Dedifferentiated amniotic fluid mesenchymal stem cell (primary cell): Measurements from ENCODE around the gene NAA15.
"Not testable (repeated sequence)": the region's sequence is repeated elsewhere in the genome, so short reads cannot be mapped to it uniquely, and the experiment has no call there.

Source experiments
- DNase-seq: peaks from one replicate; pipeline ENCODE4 v3.0.0-alpha.2; 2016; ENCODE audit errors: extremely low spot score

The NAA15 gene

DNA sequence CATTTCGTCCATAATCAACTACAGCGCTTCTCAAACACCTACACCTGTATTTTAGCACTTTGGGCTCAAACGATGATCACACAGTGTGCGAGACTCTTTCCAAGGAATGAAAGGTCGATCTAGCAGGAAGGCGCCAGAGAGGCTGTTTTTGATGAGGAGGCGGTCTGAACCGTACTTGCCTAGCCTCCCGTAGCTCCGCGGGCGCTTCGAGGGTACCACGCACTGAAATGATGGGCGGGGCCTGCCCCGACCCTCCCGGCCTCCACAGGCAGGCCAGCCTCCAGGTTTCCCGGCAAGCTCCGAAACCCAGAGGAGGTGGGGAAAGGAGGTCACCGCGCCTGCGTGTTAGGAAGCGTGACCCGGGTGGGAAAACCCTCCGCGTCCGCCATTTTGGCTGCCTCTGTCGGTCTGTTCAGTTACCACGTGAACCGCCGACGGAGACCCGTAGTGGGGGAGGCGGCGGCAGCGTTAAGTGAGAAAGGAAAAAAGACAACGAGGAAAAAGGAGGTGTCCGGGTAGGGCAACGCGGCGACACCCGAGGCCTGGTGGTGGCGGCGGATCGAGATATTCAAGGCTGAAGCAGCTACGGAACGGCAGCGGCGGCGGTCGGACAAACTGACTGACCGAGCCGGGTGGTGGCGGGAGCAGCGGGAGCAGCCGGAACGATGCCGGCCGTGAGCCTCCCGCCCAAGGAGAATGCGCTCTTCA lies at the start of gene NAA15:
NAA15 (plus strand) TSS at position 393 of the 708 bp plus-strand sequence; CDS start at position 666, 273 bp downstream.
- DNase-seq = peak; percentile 98

DNA sequence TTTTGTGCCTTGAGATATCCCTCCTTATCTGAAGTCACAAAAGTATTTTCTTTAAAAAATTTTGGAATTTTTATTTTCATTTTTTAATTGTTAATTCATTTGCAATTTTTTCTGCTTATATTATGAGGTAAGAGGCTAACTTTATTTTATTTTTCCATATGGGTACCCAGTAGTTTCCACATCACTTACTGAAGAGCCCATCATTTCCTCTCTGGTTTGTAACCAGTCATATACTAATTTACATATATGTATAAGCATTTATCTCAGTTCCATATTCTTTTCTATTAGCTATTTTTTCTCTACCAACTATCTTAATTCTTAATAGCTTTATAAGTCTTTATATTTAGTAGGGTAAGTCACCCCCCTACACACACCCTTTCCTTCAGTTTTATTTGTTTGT lies 48.3 kb upstream of the NAA15 start:
- DNase-seq = no peak

DNA sequence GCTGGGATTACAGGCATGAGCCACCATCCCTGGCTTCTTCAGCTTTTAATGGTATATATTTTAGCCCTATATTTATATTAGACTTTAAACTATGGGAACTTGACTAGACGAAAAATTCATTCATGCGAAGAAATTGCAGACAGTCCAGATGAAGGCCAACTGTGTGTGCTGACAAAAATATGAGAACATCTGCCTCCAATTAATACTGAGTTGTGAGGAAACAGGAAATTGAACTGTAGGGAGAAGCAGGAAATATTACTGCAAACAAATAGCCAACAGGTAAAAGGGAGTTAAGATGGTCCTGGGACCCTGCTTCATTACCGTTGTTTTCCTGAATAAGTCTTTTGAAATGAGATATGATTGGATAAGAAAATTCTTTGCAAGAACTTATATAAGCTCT lies 47.6 kb upstream of the NAA15 start:
- DNase-seq = peak; percentile 72

DNA sequence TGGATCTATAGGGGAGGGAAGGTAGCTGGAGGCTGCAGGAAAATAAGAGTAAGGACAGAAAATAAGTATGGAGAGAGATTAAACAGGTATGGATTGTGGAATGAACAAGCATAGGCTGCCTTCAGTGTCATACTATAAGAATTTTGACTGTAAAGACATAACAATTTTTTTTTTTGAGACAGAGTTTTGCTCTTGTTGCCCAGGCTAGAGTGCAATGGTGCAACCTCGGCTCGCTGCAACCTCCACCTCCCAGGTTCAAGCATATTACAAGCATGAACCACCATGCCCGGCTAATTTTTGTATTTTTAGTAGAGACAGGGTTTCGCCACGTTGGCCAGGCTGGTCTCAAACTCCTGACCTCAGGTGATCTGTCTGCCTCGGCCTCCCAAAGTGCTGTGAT lies 45.7 kb upstream of the NAA15 start:
- DNase-seq = not testable (repeated sequence)

DNA sequence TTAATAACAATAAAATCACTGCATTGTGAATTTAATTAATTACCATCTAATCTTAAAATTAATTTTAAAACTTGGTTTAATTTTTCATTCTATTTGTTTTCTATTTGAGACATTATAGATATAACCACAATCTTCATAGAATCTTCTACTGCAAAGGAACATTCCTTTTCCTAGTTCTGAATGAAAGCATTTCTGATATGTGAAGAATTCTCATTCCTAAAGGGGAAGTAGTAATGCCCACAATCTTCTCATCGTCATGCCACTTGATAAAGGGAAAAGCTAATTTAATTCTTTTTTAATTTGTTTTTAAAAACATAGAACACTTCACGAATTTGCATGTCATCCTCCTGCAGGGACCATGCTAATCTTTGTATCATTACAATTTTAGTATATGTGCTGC lies 45.0 kb upstream of the NAA15 start:
- DNase-seq = no peak

DNA sequence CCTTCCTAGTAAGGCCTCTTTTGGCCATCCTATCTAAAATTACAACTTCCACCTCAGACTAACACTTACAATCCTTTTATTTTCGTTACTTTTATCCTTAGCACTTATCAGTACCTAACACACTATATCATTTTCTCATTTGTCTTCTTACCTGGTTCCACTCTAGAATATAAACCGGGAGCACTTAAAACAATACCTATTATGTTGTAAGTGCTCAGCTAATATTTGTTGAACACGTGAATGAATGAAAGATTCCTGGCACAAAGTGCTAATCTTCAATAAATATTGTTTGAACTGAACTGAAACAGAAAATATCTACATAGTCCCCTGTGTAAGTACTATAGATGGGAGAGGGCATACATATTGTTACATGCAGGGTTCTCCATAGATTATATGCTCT lies 35.7 kb upstream of the NAA15 start:
- DNase-seq = no peak

DNA sequence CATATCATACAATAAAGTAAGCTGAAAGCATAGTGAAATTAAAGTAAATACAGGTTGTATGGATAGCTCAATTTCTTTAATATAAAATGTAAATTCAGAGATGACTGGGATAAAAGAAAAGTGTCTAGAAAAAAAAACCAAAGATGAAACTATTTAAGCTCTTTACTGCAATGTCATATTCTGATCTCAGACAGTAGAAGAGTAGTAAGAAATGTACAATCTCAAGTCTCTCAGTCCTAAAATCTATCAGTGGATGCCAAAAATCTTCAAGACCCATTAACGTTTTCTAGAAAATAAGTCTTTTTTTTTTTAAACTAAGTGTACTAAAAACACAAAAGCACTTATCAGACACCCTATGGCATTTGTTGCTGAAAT lies 35.1 kb upstream of the NAA15 start:
- DNase-seq = no peak

DNA sequence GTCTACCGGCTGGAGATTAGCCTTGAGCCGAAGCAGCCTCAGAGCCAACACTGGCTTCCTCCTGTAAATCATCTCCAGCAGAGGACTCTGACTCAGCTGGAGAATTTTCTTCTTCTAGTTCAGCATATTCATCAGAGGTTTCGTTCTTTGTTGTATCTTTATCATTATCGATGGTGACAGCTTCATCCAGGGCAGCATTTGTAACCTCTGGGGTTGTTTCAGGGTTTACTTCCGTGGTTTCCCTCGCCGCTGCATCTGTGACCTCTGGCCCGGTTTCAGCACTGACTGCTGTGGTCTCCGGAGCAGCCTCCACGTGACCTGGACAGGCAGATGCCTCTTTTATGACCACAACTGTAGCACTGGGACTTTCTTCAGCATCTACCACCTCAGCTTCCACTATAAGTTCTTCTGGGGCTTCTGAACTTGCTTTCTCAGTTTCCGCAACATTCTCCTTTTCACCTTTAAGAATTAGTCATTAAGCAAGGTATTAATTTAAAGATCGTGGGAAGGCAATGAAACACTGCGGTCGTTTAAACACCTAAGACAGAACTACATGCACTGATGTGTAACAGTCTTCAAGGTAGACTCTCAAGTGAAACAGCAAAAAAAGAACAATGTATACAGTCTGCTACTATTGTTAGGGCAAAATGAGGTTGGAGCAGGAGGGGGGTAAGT lies 34.6 kb upstream of the NAA15 start:
- peak; percentile 44 for DNase-seq

DNA sequence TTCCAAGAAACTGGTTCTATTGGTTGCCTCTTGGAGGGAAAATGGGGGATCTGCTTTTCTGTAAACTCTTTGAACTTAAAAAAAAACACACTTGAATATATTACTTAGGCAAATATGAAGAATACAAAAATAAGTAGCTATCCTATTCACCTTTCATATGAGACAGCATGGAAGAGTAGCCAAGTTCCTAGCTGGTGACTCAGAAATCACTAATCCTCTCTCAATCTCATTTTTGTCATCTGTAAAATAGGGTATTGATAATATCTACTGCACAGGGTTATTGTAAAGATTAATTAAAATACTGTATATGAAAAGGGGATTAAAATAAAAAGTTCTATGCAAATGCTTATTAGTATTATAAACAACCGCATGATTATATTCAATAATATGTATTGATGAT lies 34.0 kb upstream of the NAA15 start:
- DNase-seq = no peak

DNA sequence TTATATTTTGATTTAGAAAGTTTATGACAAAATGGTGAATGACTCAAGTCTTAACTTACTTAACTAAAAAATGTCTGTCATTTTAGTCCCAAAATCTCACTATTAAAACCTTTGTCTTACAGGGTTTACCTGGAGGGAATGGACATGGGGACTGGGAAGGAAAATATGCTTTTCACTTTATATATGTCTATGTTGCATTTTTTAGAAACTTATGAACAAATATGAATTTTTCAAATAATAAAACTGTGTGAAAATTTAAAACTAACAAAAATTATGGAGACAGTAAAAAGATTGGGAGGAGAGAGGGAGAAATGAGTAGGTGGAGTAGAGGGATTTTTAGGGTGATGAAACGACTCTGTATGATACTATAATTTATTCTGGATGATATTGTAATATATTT lies 27.5 kb upstream of the NAA15 start:
- no peak for DNase-seq

DNA sequence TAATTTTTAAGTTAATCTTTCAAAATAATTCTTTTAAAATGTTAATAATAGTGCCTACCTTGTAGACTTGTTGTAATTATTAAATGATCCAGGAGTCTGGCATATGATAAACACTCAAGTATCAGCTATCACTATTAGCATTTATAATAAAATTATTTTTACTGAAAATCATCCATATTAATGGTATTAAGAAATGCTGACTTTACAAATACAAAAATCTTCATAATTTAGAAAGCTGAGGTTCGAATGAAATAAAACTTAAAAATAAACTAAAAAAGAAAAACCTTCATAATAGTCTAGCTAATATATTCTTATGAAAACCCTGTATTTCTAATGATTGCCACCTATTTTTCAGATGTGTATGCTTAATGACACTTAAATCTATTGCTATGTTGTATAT lies 26.5 kb upstream of the NAA15 start:
- DNase-seq = no peak

DNA sequence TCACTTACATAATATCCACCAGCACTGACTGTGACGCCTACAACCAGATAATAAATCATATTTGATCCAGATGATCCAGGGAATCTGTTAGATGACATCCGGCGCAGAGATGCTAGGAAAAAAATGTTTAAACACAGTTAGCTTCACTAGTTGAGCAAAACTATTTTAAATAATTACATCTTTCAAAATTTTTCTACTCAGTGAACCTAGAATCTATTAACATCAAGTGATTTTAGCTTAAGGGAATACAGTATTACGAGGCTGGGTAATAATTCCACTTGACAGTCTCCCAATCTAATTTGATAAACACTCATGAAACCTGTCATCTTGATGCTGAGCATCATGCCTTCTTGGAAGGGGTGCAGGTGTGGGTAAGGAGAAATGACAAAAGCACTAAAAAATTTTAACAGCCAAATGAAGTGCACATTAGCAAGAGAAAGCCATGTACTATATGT lies 26.0 kb upstream of the NAA15 start:
- DNase-seq = no peak

DNA sequence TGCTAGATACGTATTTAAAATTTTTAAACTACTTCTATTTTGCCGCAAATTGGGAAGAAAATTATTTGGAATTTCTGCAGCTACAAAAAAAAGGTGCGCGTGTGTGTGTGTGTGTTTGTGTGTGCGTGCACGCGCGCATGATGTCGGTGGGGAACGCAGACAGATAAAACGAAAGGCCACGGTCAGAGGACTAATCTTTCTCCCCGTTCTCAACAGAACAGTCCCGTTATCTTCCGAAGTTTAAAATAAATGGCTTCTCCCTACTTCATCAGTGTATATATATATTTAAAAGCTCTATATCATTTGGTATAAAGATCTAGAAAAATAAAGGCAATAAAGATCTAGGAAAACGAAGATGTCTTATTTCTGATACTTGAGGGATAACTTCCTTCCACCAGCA lies 22.8 kb upstream of the NAA15 start:
- no peak for DNase-seq

DNA sequence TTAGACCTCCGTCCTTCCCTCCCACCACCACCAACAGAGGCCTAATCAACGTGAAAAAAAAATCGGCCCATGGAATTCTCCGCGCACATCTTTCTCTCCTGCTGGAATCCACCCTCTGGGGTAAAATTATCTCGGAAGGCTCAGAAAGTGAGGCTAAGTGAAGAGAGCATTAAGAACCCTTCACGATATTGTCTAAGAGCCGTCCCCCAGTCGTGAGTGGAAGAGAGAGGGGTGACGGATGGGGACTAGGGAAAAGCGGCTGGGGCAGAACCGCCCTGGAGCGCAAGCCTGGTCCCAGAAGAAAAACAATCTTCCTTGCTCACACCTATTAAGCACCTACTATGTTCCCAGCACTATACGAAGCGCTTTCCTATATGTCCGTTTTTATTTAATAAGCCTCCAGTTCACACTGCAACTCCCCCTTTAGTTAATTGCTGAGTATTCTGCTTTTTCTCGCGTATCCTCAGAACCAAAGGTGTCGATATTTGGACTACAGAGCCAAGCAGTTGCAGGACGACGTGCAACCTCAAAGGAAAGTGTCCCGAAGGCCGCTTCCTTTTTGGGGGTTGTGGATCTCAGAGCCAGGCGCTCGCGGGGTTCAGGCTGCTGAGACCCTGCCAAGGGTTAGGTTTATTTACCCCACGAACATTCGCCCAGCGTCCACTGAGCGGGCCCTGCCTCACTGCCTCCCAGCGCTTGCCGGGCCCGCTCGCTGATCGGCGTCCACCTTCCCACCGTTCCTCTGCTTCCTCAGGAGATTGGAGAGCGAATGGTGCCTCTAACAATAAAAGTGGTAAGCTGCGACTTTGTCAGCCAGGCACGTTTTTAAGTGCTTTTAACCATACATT lies 22.2 kb upstream of the NAA15 start:
- DNase-seq = no peak

DNA sequence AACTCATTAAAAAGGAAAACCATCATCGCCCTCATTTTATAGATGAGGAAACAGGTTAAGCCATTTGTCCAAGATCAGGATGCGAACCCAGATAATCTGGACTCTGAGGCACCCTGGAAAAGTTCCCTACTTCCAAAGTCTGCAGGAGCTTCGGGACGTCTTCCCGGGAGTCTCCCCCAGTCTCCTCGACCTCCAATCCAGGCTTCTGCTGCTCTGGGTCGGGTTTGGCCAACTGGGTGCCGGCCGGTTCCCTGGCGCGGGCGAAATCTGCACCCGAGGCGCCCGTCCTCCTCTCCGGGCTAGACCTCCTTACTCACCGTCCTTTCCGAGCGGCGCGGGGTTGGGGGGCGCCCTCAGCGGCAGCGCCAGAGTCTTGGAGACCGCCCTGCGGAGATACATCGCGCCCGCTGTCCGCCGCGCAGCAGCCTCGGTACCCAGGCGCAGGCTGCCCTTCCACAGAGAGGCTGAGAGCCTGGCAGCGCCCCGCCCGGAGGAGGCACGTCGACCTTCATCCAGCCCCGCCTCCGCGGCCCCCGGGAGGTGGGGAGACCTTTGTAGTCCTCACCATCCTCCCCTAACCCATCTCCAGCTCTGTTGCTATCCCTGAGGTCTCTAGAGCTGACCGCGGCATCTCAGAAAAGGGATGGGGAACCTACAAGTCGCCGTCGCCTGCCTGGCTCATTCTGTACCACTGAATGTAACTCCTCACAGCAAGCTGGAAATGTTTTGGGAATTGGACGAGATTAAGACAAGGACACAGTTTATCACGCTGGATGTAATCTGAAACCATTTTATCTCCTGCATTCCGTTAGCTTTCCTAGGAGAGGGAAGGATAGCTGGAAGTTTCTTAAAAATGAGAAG lies 21.3 kb upstream of the NAA15 start, which contains the start of gene MGARP:
MGARP (minus strand) TSS at position 466 of the 861 bp plus-strand sequence; CDS start at position 399, 67 bp downstream.
- DNase-seq = peak; percentile 33

DNA sequence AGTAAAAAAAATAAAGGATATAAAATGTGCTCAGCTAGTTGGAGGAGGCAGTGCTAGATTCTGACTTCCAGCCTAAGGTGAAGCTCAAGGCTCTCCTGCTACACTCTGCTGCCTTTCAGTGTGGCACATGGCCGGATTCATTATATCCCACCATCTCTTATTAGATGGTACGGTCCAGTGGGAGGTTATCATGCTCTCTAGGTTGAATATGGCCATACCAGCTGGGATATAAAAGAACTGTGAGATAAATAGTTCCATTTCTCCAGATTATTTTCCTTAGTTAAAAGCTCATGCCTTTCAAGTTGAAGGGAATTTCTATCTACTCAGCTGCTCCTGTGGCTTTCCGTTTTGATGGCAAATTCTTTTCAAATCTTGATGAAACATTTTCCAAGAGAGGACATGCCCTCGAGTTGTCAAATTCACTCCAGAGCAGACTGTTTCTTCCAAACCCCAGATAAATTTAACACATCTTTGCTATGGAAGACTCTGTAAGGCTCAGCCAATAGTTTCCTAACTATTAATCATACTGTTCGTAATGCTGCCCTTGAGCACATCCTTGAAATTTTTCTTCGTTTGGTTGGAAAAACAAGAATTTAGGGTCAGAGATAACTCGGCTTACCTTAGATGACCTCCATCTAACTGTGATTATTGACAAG lies 19.1 kb upstream of the NAA15 start:
- no peak for DNase-seq

DNA sequence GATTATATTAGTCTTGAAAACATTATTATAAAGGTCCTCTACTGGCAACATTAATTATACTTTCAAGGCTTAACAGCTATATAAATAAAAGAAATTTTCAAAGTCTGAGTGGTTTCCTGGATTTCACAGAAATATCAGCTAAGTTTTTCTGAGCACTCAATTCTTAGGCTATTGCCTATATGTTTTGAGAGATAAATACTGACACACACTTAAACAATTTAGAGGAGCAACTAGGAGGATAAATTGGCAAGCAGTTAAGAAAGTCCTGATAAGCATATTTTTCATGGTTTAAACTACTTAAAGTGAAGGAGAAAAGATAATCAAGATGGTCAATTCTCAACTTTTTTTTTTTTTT lies 18.6 kb upstream of the NAA15 start:
- no peak for DNase-seq

DNA sequence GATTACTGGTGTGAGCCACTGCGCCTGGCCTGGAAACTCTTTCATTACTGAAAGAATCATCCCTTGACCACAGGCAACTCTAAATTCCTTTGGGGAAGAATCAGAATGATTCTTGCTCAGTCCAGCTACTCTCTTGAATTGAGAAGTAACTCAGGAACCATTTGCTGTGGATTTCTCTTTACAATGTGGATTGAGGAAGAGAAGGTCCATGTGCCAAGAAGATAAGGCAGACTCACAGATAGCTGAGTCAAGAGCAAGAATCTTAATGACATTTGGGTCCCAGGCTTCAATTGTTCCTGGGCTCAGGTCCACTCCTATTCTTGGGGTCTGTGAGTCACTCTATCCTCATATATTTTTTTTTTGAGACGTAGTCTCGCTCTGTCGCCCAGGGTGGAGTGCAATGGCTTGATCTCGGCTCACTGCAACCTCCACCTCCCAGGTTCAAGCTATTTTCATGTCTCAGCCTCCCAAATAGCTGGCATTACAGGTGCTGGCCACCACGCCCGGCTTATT lies 15.1 kb upstream of the NAA15 start:
- DNase-seq = no peak

DNA sequence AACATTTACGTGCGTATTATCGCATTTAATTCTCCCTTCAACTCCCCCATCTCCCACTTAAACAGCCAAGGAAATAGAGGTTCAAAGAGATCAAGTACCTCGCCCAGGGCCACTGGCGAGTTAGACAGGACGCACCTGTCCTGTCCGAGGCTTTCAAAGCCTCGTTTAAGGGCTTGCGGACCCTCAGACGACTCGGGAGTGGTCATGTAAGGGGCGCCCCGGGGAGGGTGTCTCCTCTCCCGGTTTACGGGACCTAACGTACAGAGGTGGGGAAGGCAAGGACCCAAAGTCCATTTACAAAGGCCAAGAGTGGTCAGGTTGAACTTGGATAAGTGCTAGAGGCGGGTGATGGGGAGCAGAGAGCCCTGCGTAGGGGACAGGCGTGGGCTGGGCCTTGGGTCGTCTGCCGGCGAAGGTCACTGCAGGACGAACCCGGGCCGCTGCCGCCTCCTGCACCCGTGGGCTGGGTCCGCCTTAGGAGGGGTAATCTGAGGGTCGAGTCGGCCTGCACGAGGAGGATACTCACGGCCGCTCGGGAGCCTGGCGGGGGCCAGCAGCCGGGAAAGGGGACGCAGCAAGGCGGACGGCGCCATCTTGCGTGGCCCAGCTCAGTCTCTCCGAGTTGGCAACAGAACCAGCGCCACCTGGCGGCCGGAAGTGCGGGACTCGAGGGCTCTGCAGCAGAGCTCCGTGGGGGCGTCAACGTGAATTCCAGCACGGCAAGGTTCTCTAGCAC lies 5.9 kb upstream of the NAA15 start:
- DNase-seq = peak; percentile 96

DNA sequence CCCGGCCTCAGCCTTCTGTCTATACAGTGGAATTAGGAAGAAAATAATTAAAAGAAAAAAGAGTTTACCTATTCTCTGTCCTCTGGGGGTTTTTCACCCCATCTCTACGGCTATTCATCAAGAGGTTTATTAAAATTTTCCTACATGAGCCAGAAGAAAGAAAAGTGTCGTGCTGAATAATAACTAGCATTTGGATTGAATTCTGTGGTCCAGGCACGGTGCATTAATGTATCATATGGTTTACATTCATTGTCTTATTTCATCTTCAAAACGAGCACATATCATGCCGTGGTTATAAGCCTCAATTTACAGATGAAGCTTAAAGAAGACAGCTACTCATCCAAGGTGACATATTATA lies 5.4 kb upstream of the NAA15 start:
- no peak for DNase-seq
